ENCODE data around the gene PSRC1. TPM values are rescaled to one million over a fixed set of nuclear protein-coding genes. Genes with fewer than 3 reads are reported as not detected.

The PSRC1 gene
- total and polyA plus RNA-seq, 12 donors, result 0.52 to 13.2 (median 2.5) TPM

DNA sequence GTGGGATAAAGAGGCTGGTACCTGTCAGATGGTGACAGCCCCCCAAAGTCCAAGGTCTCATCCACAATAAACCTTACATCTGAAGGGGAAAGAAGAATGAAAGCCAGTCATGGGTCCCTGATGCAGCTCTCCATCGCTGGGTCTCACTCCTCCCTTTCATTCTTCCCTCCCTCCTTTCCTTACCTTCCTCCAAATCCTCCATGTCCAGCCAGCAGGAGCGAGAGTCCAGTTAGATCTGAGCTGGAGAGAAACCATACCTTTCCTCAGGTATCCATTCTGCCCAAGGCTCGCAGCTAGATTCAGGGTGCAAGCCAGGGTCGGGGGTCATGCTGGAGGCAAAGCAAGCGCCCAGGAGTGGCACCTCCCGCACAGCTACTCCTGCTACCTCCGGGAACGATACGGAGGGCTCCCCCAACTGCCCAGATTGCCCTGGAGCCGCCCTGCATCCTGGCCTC is 421 bp downstream of the PSRC1 start:
- Histone ChIP-seq H3K36me3 (replicated peaks in 1 of 2) (no peaks in the 10 kb centered on the region), H3K4me3 (peak overlapping the region in 2 of 4 donors; percentile 33 to 69), H3K4me1 (replicated peaks in 1 of 2) (peaks cover 0 to 17% of the 10 kb centered on the region in 2 donors), H3K27me3 (no peaks in the 10 kb centered on the region), H3K27ac (peak overlapping the region in 2 of 5 donors; percentile 92 to 94), H3K9me3 (replicated peaks in 1 of 3) (no peaks in the 10 kb centered on the region)
- TF ChIP-seq, protein P1, sequence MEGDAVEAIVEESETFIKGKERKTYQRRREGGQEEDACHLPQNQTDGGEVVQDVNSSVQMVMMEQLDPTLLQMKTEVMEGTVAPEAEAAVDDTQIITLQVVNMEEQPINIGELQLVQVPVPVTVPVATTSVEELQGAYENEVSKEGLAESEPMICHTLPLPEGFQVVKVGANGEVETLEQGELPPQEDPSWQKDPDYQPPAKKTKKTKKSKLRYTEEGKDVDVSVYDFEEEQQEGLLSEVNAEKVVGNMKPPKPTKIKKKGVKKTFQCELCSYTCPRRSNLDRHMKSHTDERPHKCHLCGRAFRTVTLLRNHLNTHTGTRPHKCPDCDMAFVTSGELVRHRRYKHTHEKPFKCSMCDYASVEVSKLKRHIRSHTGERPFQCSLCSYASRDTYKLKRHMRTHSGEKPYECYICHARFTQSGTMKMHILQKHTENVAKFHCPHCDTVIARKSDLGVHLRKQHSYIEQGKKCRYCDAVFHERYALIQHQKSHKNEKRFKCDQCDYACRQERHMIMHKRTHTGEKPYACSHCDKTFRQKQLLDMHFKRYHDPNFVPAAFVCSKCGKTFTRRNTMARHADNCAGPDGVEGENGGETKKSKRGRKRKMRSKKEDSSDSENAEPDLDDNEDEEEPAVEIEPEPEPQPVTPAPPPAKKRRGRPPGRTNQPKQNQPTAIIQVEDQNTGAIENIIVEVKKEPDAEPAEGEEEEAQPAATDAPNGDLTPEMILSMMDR (IDR thresholded peaks at IDR 0.05), result no peak
- no peak for TF ChIP-seq POLR2A (IDR thresholded peaks at IDR 0.05)
- DNase-seq, result no peak
- intact Hi-C loops (cut with DNase I), result no loop called here
- WGBS, 4 donors, result 4 to 14% (median 11%) methylated on average over 9 to 10 of the region's 10 CpGs

DNA sequence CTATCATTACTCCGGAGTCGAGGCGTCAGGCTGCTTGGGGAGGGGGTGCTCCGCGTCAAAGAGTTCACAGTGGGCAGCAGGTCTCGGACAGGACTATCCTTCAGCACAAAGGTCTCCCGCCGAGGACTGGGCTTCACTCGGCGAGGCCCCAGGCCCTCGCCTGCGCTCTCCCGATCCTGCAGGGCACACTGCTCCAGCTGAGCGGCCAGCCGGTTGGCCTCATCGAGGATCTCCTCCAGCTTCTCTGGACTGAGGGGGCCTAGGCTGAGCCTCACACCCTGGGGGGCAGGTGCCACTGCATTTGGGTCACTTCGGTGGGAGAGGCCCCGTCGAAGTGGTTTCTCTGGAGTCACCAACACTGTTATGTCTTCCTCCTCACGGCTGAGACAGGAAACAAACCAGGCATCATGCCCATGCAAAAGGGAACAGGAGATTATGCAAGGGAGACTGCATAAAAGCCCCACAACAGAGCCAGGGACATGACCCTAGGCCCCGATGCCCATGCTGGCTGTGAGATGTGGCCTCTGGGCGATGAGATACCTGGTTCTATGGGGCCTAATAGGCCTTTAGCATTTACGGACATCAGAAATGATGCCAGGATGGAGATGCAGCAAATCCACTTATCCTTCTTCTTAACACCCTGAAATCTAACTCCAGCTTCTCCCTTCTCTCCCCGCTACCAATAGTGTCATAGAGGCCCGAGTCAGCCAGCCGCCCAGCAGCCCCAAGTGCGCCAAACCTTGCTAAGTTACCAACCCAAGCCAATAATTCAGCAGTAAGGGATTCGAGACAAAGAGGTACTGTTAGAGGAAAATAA is 1.1 kb downstream of the PSRC1 start:
- 67 to 72% (median 70%) methylated on average over 28 of the region's 28 CpGs for WGBS, 4 donors
- intact Hi-C loops (cut with DNase I), result no loop called here
- peak overlapping the region in 1 of 4 donors; percentile 69 for H3K4me3 ChIP-seq
- peaks cover 0 to 21% of the 10 kb centered on the region in 2 donors for H3K4me1 ChIP-seq (replicated peaks in 1 of 2)
- H3K36me3 ChIP-seq (replicated peaks in 1 of 2), result no peaks in the 10 kb centered on the region
- H3K27ac ChIP-seq, result peak overlapping the region in 1 of 5 donors; percentile 3
- peak in 3 of 7 donors; percentile 21 to 24 (median 23) for DNase-seq
- H3K9me3 ChIP-seq (replicated peaks in 1 of 3), result no peaks in the 10 kb centered on the region
- H3K27me3 ChIP-seq, result no peaks in the 10 kb centered on the region
- TF ChIP-seq, protein P1 (IDR thresholded peaks at IDR 0.05), result no peak
- TF ChIP-seq POLR2A (IDR thresholded peaks at IDR 0.05), result no peak

DNA sequence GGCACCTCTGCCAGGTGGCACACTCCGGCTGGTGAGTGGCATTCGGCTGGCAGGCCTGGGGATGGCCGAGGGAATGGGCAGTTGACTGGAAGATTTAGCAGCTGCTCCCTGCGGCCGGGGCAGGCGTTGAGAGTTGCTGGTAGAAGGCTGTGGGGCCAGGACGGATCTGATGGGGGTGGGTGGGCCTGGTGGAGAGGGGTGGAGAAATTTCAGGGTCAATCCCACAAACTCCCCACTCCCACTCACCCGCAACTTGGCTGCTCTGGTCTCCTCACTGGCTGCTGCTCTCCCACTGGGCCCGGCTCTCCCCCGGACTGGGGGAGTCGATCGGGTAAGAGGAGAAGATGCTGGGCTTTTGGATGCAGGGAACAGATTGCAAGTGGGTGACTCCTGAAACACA is 2.1 kb downstream of the PSRC1 start:
- Histone ChIP-seq H3K4me1 (replicated peaks in 1 of 2) (peaks cover 0 to 21% of the 10 kb centered on the region in 2 donors), H3K27ac (no peak overlapping the region), H3K36me3 (replicated peaks in 1 of 2) (no peaks in the 10 kb centered on the region), H3K27me3 (no peaks in the 10 kb centered on the region), H3K9me3 (replicated peaks in 1 of 3) (no peaks in the 10 kb centered on the region), H3K4me3 (no peak overlapping the region)
- DNase-seq, result peak in 2 of 7 donors; percentile 16
- intact Hi-C loops (cut with DNase I), result no loop called here
- TF ChIP-seq POLR2A (IDR thresholded peaks at IDR 0.05), result no peak
- TF ChIP-seq, protein P1 (IDR thresholded peaks at IDR 0.05), result no peak
- WGBS, 4 donors, result 93 to 97% (median 95%) methylated on average over 6 to 12 of the region's 12 CpGs

DNA sequence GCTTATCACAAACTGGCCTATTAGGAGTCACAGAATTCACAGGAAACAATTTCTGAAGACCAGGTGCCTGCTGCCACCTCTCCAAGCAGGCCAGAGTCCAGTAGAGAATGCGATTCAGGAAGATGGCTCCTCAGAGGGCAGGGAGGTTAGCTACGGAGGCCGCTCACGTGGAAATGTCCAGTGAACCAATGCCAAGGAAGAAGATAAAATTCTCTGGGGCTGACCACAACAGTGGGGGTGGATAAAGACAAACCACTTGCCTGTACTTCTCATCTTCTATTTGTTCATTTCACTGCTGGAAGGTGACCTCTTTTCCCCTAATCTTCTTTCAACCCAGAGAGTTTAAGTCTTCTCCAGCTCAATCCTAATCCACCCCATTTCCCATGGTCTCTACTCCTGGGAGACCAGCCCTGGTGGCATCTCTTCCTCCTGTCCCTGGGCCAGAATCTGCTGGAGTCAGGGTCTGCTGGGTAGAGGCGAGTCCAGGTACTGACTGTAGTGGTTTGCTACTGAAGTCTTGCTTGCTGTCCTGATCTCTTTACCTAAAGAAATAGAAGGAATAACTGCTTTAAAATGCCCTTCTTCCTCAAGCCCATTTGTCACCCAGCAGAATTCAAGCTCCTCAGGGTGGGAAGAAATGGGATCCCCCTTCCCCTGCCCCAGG is 3.2 kb downstream of the PSRC1 start:
- Histone ChIP-seq H3K4me3 (no peak overlapping the region), H3K9me3 (replicated peaks in 1 of 3) (no peaks in the 10 kb centered on the region), H3K27me3 (no peaks in the 10 kb centered on the region), H3K27ac (no peak overlapping the region), H3K36me3 (replicated peaks in 1 of 2) (no peaks in the 10 kb centered on the region), H3K4me1 (replicated peaks in 1 of 2) (peaks cover 0 to 21% of the 10 kb centered on the region in 2 donors)
- TF ChIP-seq, protein P1 (IDR thresholded peaks at IDR 0.05), result no peak
- TF ChIP-seq POLR2A (IDR thresholded peaks at IDR 0.05), result no peak
- intact Hi-C loops (cut with DNase I), result loop anchor here (10.0 kb wide), 1 partner anchor 255 kb away; the partner anchor contains the start of gene GPR61 (in 2 of the 2)
- 87 to 98% (median 90%) methylated on average over 5 of the region's 5 CpGs for WGBS, 4 donors
- DNase-seq, result no peak
